Measurements from ENCODE around the gene CD151.

DNA sequence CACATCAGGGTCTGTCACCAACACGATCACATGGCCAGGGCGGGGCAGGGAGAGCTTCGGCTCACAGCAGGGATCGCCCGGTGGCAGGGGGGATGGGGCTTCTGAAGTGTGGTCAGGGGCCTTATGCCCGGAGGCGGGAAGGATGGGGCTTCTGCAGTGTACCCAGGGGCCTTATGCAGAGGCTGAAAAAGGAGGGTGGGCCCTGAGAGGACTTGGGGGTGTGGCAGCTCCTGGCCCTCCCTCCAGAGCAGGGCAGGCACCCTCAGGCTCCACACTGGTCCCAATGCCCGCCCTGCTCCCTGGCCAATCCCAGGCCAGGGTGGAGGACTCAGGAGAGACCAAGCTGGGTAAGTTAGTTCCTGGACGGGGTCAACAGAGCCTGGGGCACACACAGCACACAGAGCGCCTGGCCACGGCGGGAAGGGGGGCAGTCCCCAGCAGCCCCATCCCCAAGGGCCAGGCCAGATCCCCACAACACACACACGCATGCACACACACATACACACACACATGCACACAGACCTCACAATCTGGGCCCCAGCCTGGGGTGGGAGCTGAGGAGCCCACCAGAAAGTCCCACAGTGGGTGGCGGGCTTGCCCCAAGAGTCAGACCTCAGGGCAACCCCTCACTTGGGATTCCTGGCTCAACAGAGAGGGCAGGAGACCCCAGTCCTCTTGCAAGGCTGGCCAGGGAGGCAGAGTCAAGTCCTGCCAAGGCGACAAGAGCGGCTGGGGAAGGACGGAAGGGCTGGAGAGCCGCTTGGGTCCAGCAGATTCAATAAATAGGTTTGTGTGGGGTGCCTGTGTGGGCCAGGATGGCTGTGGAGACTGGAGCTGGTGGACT, 41.8 kb upstream of the CD151 start:
- TF ChIP-seq TAF1 (IDR thresholded peaks at IDR 0.05; ENCODE audit: borderline replicate concordance, low read depth, low read length) (no peak), POLR2AphosphoS5 (IDR thresholded peaks at IDR 0.05; ENCODE audit: low read depth, low read length) (no peak)
